ENCODE measurements around the gene HIC1. TPM values are rescaled to one million over a fixed set of nuclear protein-coding genes. Genes with fewer than 3 reads are reported as not detected.

HIC1 gene
- polyA plus RNA-seq, 1 donor (not counting 4 experiments of a cell fraction or from before 2014, with no cell fraction given) = 0.64 TPM

GRCh38 chr17:2090210-2090641 is 35.3 kb downstream of the HIC1 start:
- peaks cover 6 to 7% of the 10 kb centered on the region in 2 experiments for H3K36me3 ChIP-seq (ENCODE audit: control insufficient read depth in 2 of 2, extremely low read depth in 1 of 2, insufficient read depth in 2 of 2, low read length in 2 of 2)
- H3K9me3 ChIP-seq (ENCODE audit: control insufficient read depth, low read depth, low read length) = no peaks in the 10 kb centered on the region
- H3K4me1 ChIP-seq (ENCODE audit: control insufficient read depth, extremely low read depth, insufficient read depth, low read length) = peaks cover 43% of the 10 kb centered on the region
- H3K79me2 ChIP-seq (ENCODE audit: control insufficient read depth, insufficient read depth, low read length) = no peaks in the 10 kb centered on the region
- no peak overlapping the region for H2AFZ ChIP-seq (ENCODE audit: control insufficient read depth, low read length)
- dilution Hi-C loops (cut with MboI; ENCODE audit: extremely low pct_ligation_motif_present, low sequenced_read_pairs) = no loop called here
- H3K27ac ChIP-seq (ENCODE audit: control insufficient read depth, insufficient read depth, low read length) = no peak overlapping the region
- FAIRE-seq (no peak), DNase-seq (ENCODE audit: low read depth, low spot score) (no peak)
- H3K4me2 ChIP-seq (ENCODE audit: control insufficient read depth, extremely low read depth, insufficient read depth, low read depth, low read length) = no peak overlapping the region
- H4K20me1 ChIP-seq (ENCODE audit: control insufficient read depth, extremely low read depth, insufficient read depth, low read length) = no peaks in the 10 kb centered on the region
- H3K4me3 ChIP-seq (ENCODE audit: control insufficient read depth in 2 of 3, extremely low read depth in 1 of 3, insufficient read depth in 2 of 3, low read depth in 1 of 3, low read length in 3 of 3) = no peak overlapping the region
- no peaks in the 10 kb centered on the region for H3K9me1 ChIP-seq (ENCODE audit: control insufficient read depth, extremely low read depth, insufficient read depth, low read length)
- no peak overlapping the region for H3K9ac ChIP-seq (ENCODE audit: control insufficient read depth, extremely low read depth, insufficient read depth, low read length)
- TF ChIP-seq CTCF (optimal IDR thresholded peaks at IDR 0.05 in 1 of 3, IDR thresholded peaks at IDR 0.05 in 1 of 3, conservative IDR thresholded peaks at IDR 0.05 in 1 of 3; ENCODE audit: extremely low read depth in 1 of 3, insufficient read depth in 2 of 3, low read length in 3 of 3) (no peak), EZH2 (IDR thresholded peaks at IDR 0.05; ENCODE audit: low read length) (no peak)
- H3K27me3 ChIP-seq (ENCODE audit: control insufficient read depth, extremely low read depth, insufficient read depth, low read length) = no peaks in the 10 kb centered on the region

GRCh38 chr17:2090804-2091534 is 36.1 kb downstream of the HIC1 start:
- Histone ChIP-seq H3K4me1 (ENCODE audit: control insufficient read depth, extremely low read depth, insufficient read depth, low read length) (peaks cover 40% of the 10 kb centered on the region), H3K36me3 (ENCODE audit: control insufficient read depth in 2 of 2, extremely low read depth in 1 of 2, insufficient read depth in 2 of 2, low read length in 2 of 2) (peaks cover 6 to 7% of the 10 kb centered on the region in 2 experiments), H3K79me2 (ENCODE audit: control insufficient read depth, insufficient read depth, low read length) (no peaks in the 10 kb centered on the region), H2AFZ (ENCODE audit: control insufficient read depth, low read length) (no peak overlapping the region), H3K9me3 (ENCODE audit: control insufficient read depth, low read depth, low read length) (no peaks in the 10 kb centered on the region), H4K20me1 (ENCODE audit: control insufficient read depth, extremely low read depth, insufficient read depth, low read length) (no peaks in the 10 kb centered on the region), H3K4me2 (ENCODE audit: control insufficient read depth, extremely low read depth, insufficient read depth, low read depth, low read length) (peak overlapping the region; percentile 23), H3K27me3 (ENCODE audit: control insufficient read depth, extremely low read depth, insufficient read depth, low read length) (no peaks in the 10 kb centered on the region), H3K9me1 (ENCODE audit: control insufficient read depth, extremely low read depth, insufficient read depth, low read length) (no peaks in the 10 kb centered on the region), H3K27ac (ENCODE audit: control insufficient read depth, insufficient read depth, low read length) (no peak overlapping the region), H3K4me3 (ENCODE audit: control insufficient read depth in 2 of 3, extremely low read depth in 1 of 3, insufficient read depth in 2 of 3, low read depth in 1 of 3, low read length in 3 of 3) (no peak overlapping the region), H3K9ac (ENCODE audit: control insufficient read depth, extremely low read depth, insufficient read depth, low read length) (no peak overlapping the region)
- DNase-seq (ENCODE audit: low read depth, low spot score) = no peak
- dilution Hi-C loops (cut with MboI; ENCODE audit: extremely low pct_ligation_motif_present, low sequenced_read_pairs) = no loop called here
- TF ChIP-seq EZH2 (IDR thresholded peaks at IDR 0.05; ENCODE audit: low read length) = no peak
- peak; percentile 22 to 47 (median 47) for TF ChIP-seq CTCF (optimal IDR thresholded peaks at IDR 0.05 in 1 of 3, IDR thresholded peaks at IDR 0.05 in 1 of 3, conservative IDR thresholded peaks at IDR 0.05 in 1 of 3; ENCODE audit: extremely low read depth in 1 of 3, insufficient read depth in 2 of 3, low read length in 3 of 3)
- FAIRE-seq = peak; percentile 91
